Measurements from ENCODE around the gene CNGA3.

- TF ChIP-seq, protein P1, sequence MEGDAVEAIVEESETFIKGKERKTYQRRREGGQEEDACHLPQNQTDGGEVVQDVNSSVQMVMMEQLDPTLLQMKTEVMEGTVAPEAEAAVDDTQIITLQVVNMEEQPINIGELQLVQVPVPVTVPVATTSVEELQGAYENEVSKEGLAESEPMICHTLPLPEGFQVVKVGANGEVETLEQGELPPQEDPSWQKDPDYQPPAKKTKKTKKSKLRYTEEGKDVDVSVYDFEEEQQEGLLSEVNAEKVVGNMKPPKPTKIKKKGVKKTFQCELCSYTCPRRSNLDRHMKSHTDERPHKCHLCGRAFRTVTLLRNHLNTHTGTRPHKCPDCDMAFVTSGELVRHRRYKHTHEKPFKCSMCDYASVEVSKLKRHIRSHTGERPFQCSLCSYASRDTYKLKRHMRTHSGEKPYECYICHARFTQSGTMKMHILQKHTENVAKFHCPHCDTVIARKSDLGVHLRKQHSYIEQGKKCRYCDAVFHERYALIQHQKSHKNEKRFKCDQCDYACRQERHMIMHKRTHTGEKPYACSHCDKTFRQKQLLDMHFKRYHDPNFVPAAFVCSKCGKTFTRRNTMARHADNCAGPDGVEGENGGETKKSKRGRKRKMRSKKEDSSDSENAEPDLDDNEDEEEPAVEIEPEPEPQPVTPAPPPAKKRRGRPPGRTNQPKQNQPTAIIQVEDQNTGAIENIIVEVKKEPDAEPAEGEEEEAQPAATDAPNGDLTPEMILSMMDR (IDR thresholded peaks at IDR 0.05; ENCODE audit: insufficient read depth, low read length), result no peak
- TF ChIP-seq POLR2AphosphoS5 (IDR thresholded peaks at IDR 0.05; ENCODE audit: low read depth), result no peak
- TF ChIP-seq GABPA (IDR thresholded peaks at IDR 0.05; ENCODE audit: low read depth), result no peak
- TF ChIP-seq, protein P2, sequence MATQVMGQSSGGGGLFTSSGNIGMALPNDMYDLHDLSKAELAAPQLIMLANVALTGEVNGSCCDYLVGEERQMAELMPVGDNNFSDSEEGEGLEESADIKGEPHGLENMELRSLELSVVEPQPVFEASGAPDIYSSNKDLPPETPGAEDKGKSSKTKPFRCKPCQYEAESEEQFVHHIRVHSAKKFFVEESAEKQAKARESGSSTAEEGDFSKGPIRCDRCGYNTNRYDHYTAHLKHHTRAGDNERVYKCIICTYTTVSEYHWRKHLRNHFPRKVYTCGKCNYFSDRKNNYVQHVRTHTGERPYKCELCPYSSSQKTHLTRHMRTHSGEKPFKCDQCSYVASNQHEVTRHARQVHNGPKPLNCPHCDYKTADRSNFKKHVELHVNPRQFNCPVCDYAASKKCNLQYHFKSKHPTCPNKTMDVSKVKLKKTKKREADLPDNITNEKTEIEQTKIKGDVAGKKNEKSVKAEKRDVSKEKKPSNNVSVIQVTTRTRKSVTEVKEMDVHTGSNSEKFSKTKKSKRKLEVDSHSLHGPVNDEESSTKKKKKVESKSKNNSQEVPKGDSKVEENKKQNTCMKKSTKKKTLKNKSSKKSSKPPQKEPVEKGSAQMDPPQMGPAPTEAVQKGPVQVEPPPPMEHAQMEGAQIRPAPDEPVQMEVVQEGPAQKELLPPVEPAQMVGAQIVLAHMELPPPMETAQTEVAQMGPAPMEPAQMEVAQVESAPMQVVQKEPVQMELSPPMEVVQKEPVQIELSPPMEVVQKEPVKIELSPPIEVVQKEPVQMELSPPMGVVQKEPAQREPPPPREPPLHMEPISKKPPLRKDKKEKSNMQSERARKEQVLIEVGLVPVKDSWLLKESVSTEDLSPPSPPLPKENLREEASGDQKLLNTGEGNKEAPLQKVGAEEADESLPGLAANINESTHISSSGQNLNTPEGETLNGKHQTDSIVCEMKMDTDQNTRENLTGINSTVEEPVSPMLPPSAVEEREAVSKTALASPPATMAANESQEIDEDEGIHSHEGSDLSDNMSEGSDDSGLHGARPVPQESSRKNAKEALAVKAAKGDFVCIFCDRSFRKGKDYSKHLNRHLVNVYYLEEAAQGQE (IDR thresholded peaks at IDR 0.05; ENCODE audit: insufficient replicate concordance, low read depth), result no peak
- TF ChIP-seq SPI1 (IDR thresholded peaks at IDR 0.05; ENCODE audit: borderline replicate concordance, low read depth), result no peak
These were observed 30.7 kb downstream of the CNGA3 start for GRCh38 chr2:98376996-98377395.

Data from HL-60 (cell line).